Body of pancreas (tissue), 4 donors: ENCODE data around the gene IFI6. TPM values are rescaled to one million over a fixed set of nuclear protein-coding genes. Genes with fewer than 3 reads are reported as not detected.

Source experiments
- ATAC-seq: fragments of 150-250 bp; one replicate; pipeline ENCODE4 v1.9.1; 2016
- DNase-seq, 4 donors: peaks; one replicate each; pipeline ENCODE4 v3.0.0-alpha.2; 2019
- H3K27ac ChIP-seq, 4 donors: fragments of 200-600 bp; sonication (generic); 1 replicate in 3 of 4; 2 replicates in 1 of 4; pipeline versions ENCODE4 v1.5.1 to v1.6.1; 2016 to 2019; ENCODE audit warnings: mild to moderate bottlenecking in 1 of 4, mixed read lengths in 1 of 4, moderate library complexity in 1 of 4
- H3K27me3 ChIP-seq, 2 donors: fragments of 200-600 bp; sonication (generic); one replicate each; pipeline ENCODE4 v1.6.0; 2016; ENCODE audit warnings: mild to moderate bottlenecking in 1 of 2
- H3K36me3 ChIP-seq, 2 donors: fragments of 200-600 bp; sonication (generic); replicated peaks in 1 of 2; 2 replicates each; pipeline ENCODE4 v1.5.1; 2016; ENCODE audit warnings: low read depth in 2 of 2; ENCODE audit not compliant: insufficient read depth in 1 of 2
- H3K4me1 ChIP-seq: fragments of 200-600 bp; sonication (generic); one replicate; pipeline ENCODE4 v1.6.0; 2016
- H3K4me3 ChIP-seq, 2 donors: fragments of 200-600 bp; sonication (generic); 1 replicate in 1 of 2; 2 replicates in 1 of 2; pipeline ENCODE4 v1.5.1; 2016 to 2019
- H3K9me3 ChIP-seq, 3 donors: fragments of 200-600 bp; sonication (generic); 1 replicate in 2 of 3; 2 replicates in 1 of 3; pipeline ENCODE4 v1.5.1; 2016
- CTCF ChIP-seq, 7 experiments: fragments of 450-650 bp in 4 of 7; fragments of 200-600 bp in 3 of 7; sonication (generic) in 3 of 7; IDR thresholded peaks; one replicate each; pipeline ENCODE4 v1.5.1; 2016 to 2019; ENCODE audit warnings: antibody characterized with exemption in 7 of 7
- POLR2A ChIP-seq, 3 donors: fragments of 450-650 bp; IDR thresholded peaks; one replicate each; pipeline ENCODE4 v1.6.1; 2016; ENCODE audit warnings: antibody characterized with exemption in 3 of 3, mild to moderate bottlenecking in 2 of 3
- WGBS, 2 donors: methylation state at CpG; one replicate each; pipeline ENCODE4 v1.1.5; 2017; 5-methylcytosine and 5-hydroxymethylcytosine counted together
- intact Hi-C: fragments of 100-400 bp; cut with DNase I; formaldehyde crosslinking; loops from one replicate; pipeline ENCODE4 v1.15.1; 2023
- total RNA-seq, 2 donors: library from RNA; depleted of rRNA; stranded (reverse); fragments of >200 nt; gene quantifications; one replicate each; pipeline ENCODE4 v1.1.0, GENCODE V29; 2016

IFI6 gene
- total RNA-seq: 10 to 100 TPM; 54.0 to 58.0 TPM

DNA sequence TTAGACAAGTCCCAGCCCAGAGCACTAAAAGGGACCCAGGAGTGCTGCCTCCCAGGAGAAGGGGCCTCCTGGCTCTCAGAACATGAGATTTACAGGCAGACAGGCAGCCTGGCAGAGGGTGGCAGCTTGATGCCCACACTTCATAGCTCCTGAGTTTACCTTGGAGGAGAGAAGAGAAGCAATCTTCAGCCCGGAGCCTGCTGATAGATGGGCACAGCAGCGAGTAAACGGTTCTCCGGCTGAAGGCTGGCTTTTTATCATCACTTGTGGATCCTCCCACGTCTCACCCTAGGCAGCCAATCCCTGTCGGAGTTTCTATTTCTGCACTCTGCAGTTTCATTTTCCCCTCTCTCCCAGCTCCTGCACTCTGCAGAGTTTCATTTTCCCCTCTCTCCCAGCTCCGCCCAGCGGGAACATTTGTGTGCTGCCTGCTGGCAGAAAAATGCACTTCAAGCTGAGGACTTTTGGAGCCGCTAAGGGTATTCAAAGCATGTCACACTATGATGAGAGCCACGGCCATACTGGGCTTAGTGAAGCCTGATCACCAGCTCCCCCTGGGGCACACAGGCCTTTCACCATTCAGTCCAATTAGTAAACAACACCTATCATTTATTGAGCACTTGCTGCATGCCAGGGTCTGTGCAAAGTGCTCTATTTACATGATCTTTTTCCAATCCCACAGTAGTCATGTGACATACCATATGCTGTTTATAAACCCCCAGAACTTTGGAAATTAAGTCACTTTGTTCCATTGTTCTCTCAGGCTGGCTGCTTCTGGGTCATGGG is at the start of gene IFI6:
IFI6 (minus strand) TSS at position 229 of the 786 bp plus-strand sequence. CDS start 2,878 bp downstream, outside the sequence.
- H3K4me1 ChIP-seq: peaks cover 24% of the 10 kb centered on the region
- no peaks in the 10 kb centered on the region for H3K9me3 ChIP-seq
- ATAC-seq (peak; percentile 98), DNase-seq (peak; percentile 81 to 92 (median 88))
- peak within 1 kb of the TSS in 1 of 2 donors; percentile 20 for H3K4me3 ChIP-seq
- peak in 2 of 3 donors; percentile 57 to 58 for TF ChIP-seq POLR2A (IDR thresholded peaks at IDR 0.05)
- TF ChIP-seq CTCF (IDR thresholded peaks at IDR 0.05): peak in 6 of 7 experiments; percentile 26 to 67 (median 57)
- 0 to 1% methylated on average over 9 to 10 of the region's 10 CpGs for WGBS, 2 donors
- intact Hi-C loops: no loop called here
- no peaks in the 10 kb centered on the region for H3K27me3 ChIP-seq
- no peaks in the 10 kb centered on the region for H3K36me3 ChIP-seq
- H3K27ac ChIP-seq: peak within 1 kb of the TSS; percentile 59 to 86 (median 78)

DNA sequence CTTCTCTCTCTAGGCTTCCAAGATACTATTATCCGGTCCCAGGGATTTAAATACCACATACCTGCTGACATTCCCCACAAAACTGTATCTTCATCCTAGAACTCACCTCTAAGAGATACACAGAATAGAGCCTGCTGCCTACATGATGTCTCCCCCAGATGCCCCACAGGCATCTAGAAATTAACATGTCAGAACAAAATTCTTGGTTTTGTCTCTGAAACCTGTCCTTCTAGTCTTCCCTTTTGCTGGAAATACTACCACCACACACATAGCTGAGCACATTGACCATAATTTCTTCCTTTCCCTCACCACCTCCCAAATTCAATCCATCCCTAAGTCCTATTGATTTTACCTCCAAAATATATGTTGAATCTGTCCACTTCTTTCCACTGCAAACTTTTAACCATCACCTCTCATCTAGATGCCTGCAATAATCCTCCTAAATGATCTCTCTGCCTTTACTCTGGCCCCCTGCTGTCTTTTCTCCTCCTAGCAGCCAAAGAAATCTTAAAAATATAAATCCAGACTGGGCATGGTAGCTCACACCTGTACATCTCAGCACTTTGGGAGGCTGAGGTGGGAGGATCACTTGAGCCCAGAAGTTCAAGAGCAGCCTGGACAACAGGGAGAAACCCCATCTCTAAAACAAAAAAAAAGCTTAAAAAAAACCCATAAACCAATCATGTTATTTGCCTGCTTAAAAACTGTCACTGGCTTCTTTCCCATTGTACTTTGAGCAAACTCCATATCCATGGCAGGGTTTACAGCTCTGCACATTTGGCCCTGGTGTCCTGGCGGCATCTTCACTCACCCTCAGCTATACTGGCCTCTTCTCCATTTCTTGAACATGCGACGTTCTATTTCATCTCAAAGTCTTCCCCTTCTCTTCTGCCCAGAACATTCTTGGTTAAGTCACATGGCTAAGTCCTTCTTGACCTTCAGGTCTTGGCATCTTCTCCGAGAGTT is 47.6 kb upstream of the IFI6 start:
- Histone ChIP-seq H3K4me1 (peaks cover 7% of the 10 kb centered on the region), H3K27me3 (no peaks in the 10 kb centered on the region), H3K36me3 (no peaks in the 10 kb centered on the region), H3K27ac (no peak overlapping the region), H3K4me3 (no peak overlapping the region), H3K9me3 (no peaks in the 10 kb centered on the region)
- ATAC-seq (no peak), DNase-seq (no peak)
- WGBS, 2 donors: 61 to 65% methylated on average over 5 of the region's 5 CpGs
- no peak for TF ChIP-seq POLR2A (IDR thresholded peaks at IDR 0.05)
- peak in 2 of 7 experiments; percentile 9 to 18 for TF ChIP-seq CTCF (IDR thresholded peaks at IDR 0.05)
- intact Hi-C loops: no loop called here

DNA sequence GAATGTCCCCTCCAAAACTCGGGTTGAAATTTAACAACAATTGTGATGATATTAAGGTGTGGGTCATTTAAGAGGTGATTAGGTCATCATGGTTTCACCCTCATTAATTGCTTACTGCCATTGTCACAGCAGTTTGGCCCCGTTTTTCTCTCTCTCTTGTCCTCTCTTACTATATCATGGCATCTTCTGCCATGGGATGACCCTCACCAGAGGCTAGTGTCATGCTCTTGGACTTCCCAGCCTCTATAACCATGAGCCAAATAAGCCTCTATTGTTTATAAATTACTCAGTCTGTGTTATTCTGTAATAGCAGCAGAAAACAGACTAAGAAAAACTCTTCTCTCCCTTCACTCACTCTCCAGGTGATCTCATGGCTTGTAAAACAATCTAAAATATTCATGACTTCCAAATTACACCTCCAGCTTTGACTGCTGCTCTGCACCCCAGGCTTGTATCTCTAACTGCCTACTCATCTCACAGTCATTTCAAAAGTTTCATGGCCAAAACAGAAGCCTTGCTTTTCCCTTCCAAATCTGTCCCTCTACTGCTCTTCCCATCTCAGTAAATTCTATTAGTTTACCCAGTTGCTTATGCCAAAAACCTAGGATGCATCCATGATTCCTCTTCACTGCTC is 44.4 kb upstream of the IFI6 start:
- intact Hi-C loops: no loop called here
- Histone ChIP-seq H3K9me3 (no peaks in the 10 kb centered on the region), H3K4me1 (peaks cover 7% of the 10 kb centered on the region), H3K27me3 (no peaks in the 10 kb centered on the region), H3K4me3 (no peak overlapping the region), H3K36me3 (no peaks in the 10 kb centered on the region), H3K27ac (no peak overlapping the region)
- DNase-seq (no peak), ATAC-seq (no peak)
- TF ChIP-seq CTCF (IDR thresholded peaks at IDR 0.05) (no peak), POLR2A (IDR thresholded peaks at IDR 0.05) (no peak)
- WGBS, 2 donors: 41 to 56% methylated on average over 2 of the region's 2 CpGs

- no peak for DNase-seq
- H3K27me3 ChIP-seq: no peaks in the 10 kb centered on the region
- no peak overlapping the region for H3K4me3 ChIP-seq
- no peak for ATAC-seq
- no peaks in the 10 kb centered on the region for H3K36me3 ChIP-seq
- peaks cover 7% of the 10 kb centered on the region for H3K4me1 ChIP-seq
- H3K27ac ChIP-seq: no peak overlapping the region
- TF ChIP-seq POLR2A (IDR thresholded peaks at IDR 0.05) (no peak), CTCF (IDR thresholded peaks at IDR 0.05) (no peak)
- no peaks in the 10 kb centered on the region for H3K9me3 ChIP-seq
- 62 to 66% methylated on average over 3 of the region's 3 CpGs for WGBS, 2 donors
- intact Hi-C loops: no loop called here
Observed at GRCh38 chr1:27713869-27714513, 42.0 kb upstream of the IFI6 start.
